NCI-H82 treated with DMSO at 0.1 percent for 48 hours (cell line): ENCODE results near the gene SERPING1.

Experiments
- DNase-seq: peaks from one replicate; lab custom pipeline; 2025; ENCODE audit not compliant: unreplicated experiment; lab: John Stamatoyannopoulos, UW

Gene SERPING1

GRCh38 chr11:57597916-57598830 is 688 bp downstream of the SERPING1 start:
- peak; percentile 86 for DNase-seq

- DNase-seq: no peak
These were observed 1.3 kb downstream of the SERPING1 start for GRCh38 chr11:57598831-57599155.

- DNase-seq: no peak
These were observed 1.9 kb downstream of the SERPING1 start for GRCh38 chr11:57599381-57599780.

- DNase-seq: peak; percentile 85
These were observed 3.8 kb downstream of the SERPING1 start for GRCh38 chr11:57601297-57601696.

GRCh38 chr11:57604296-57605027 is 7.0 kb downstream of the SERPING1 start:
- no peak for DNase-seq

- DNase-seq: no peak
These were observed 7.5 kb downstream of the SERPING1 start for GRCh38 chr11:57605028-57605420.

- DNase-seq: no peak
These were observed 12.7 kb downstream of the SERPING1 start for GRCh38 chr11:57610170-57610569.

- no peak for DNase-seq
These were observed 16.8 kb downstream of the SERPING1 start for GRCh38 chr11:57614234-57614772.

GRCh38 chr11:57615308-57615707 is 17.8 kb downstream of the SERPING1 start:
- no peak for DNase-seq

- DNase-seq: no peak
These were observed 19.1 kb downstream of the SERPING1 start for GRCh38 chr11:57616595-57616994.

- DNase-seq: no peak
These were observed 21.0 kb downstream of the SERPING1 start for GRCh38 chr11:57618438-57618837.

- no peak for DNase-seq
These were observed 21.8 kb downstream of the SERPING1 start for GRCh38 chr11:57619331-57619730.

GRCh38 chr11:57620467-57620866 is 23.0 kb downstream of the SERPING1 start:
- no peak for DNase-seq

GRCh38 chr11:57622263-57622662 is 24.8 kb downstream of the SERPING1 start:
- DNase-seq: no peak

- DNase-seq: no peak
These were observed 27.4 kb downstream of the SERPING1 start for GRCh38 chr11:57624864-57625263.

- DNase-seq: no peak
These were observed 29.4 kb downstream of the SERPING1 start for GRCh38 chr11:57626895-57627294.

- peak; percentile 93 for DNase-seq
These were observed 32.7 kb downstream of the SERPING1 start for GRCh38 chr11:57630171-57630570.

GRCh38 chr11:57632116-57632515 is 34.6 kb downstream of the SERPING1 start:
- DNase-seq: no peak

- DNase-seq: no peak
These were observed 36.0 kb downstream of the SERPING1 start for GRCh38 chr11:57633394-57634070.

- DNase-seq: no peak
These were observed 36.8 kb downstream of the SERPING1 start for GRCh38 chr11:57634311-57634710.

- DNase-seq: no peak
These were observed 37.8 kb downstream of the SERPING1 start for GRCh38 chr11:57635246-57635645.
